B cell (primary cell): ENCODE data around the gene ANKFN1. TPM values are rescaled to one million over a fixed set of nuclear protein-coding genes. Genes with fewer than 3 reads are reported as not detected.

Experiments used
- ATAC-seq: fragments of 200-7000 bp; cut with Tn5 transposase; one replicate; pipeline ENCODE4 v1.10.0; 2021; ENCODE audit warnings: low read depth, mild to moderate bottlenecking, moderate number of reproducible peaks, moderate library complexity
- CTCF ChIA-PET: fragments of 350-600 bp; sonication (Branson Sonifier 250); formaldehyde crosslinking; loops from one replicate; lab custom pipeline; 2021; ENCODE audit warnings: antibody characterized with exemption, inconsistent platforms; lab: Charles Lee
- POLR2A ChIA-PET: fragments of 350-600 bp; sonication (Branson Sonifier 250); formaldehyde crosslinking; loops from one replicate; lab custom pipeline; 2021; ENCODE audit warnings: antibody characterized with exemption; lab: Charles Lee
- DNase-seq: peaks from one replicate; pipeline ENCODE4 v3.0.0; 2013
- H2AFZ ChIP-seq: 2 replicates; pipeline ENCODE4 v1.6.1; 2012; ENCODE audit warnings: mild to moderate bottlenecking, low read depth, low read length; ENCODE audit not compliant: insufficient read depth, poor library complexity, severe bottlenecking
- H3K27ac ChIP-seq, 2 donors: 1 replicate in 1 of 2; 2 replicates in 1 of 2; pipeline ENCODE4 v1.5.1; 2012 to 2013; ENCODE audit warnings: low read length in 2 of 2, mild to moderate bottlenecking in 2 of 2, moderate library complexity in 1 of 2
- H3K27me3 ChIP-seq, 4 experiments: fragments of 200-600 bp in 1 of 4; sonication (generic) in 1 of 4; replicated peaks in 1 of 4; 1 replicate in 2 of 4; 2 replicates in 2 of 4; pipeline versions ENCODE4 v1.6.1 to v1.7.0; 2013 to 2016; ENCODE audit warnings: low read length in 3 of 4, mild to moderate bottlenecking in 2 of 4, mixed read lengths in 1 of 4, moderate library complexity in 1 of 4; ENCODE audit not compliant: insufficient read depth in 4 of 4, control insufficient read depth in 3 of 4; ENCODE audit errors: control extremely low read depth in 1 of 4
- H3K36me3 ChIP-seq, 2 experiments: replicated peaks in 1 of 2; 1 replicate in 1 of 2; 2 replicates in 1 of 2; pipeline versions ENCODE4 v1.6.1 to v1.7.1; 2013; ENCODE audit warnings: low read length in 1 of 2; ENCODE audit not compliant: insufficient read depth in 2 of 2, control insufficient read depth in 1 of 2; ENCODE audit errors: control extremely low read depth in 1 of 2, extremely low read depth in 1 of 2
- H3K4me1 ChIP-seq, 2 donors: fragments of 200-600 bp in 1 of 2; sonication (generic) in 1 of 2; 1 replicate in 1 of 2; 2 replicates in 1 of 2; pipeline versions ENCODE4 v1.5.1 to v1.6.1; 2013 to 2017; ENCODE audit warnings: low read length in 2 of 2; ENCODE audit not compliant: control insufficient read depth in 2 of 2, insufficient read depth in 2 of 2
- H3K4me2 ChIP-seq: replicated peaks from 2 replicates; pipeline ENCODE3; 2012; ENCODE audit warnings: mild to moderate bottlenecking, low read depth, low read length; ENCODE audit not compliant: poor library complexity, severe bottlenecking
- H3K4me3 ChIP-seq, 5 experiments: fragments of 200-600 bp in 1 of 5; sonication (generic) in 1 of 5; 1 replicate in 3 of 5; 2 replicates in 2 of 5; pipeline versions ENCODE4 v1.5.1 to v1.7.0; 2011 to 2016; ENCODE audit warnings: low read length in 4 of 5, mild to moderate bottlenecking in 4 of 5, low read depth in 2 of 5, control low read depth in 1 of 5, moderate library complexity in 1 of 5; ENCODE audit not compliant: insufficient read depth in 1 of 5; ENCODE audit errors: control extremely low read depth in 1 of 5, extremely low read depth in 1 of 5
- H3K79me2 ChIP-seq: fragments of 200-600 bp; sonication (generic); one replicate; pipeline ENCODE4 v1.6.0; 2016; ENCODE audit warnings: low read length; ENCODE audit not compliant: control insufficient read depth, insufficient read depth
- H3K9ac ChIP-seq: fragments of 200-600 bp; sonication (generic); 2 replicates; pipeline ENCODE4 v1.6.1; 2017; ENCODE audit warnings: mild to moderate bottlenecking, low read length, moderate library complexity
- H3K9me3 ChIP-seq, 3 donors: one replicate each; pipeline versions ENCODE4 v1.6.1 to v1.7.1; 2013; ENCODE audit warnings: low read length in 2 of 3; ENCODE audit not compliant: control insufficient read depth in 2 of 3, insufficient read depth in 1 of 3; ENCODE audit errors: control extremely low read depth in 1 of 3
- H4K20me1 ChIP-seq: 2 replicates; pipeline ENCODE4 v1.6.0; 2012; ENCODE audit warnings: mild to moderate bottlenecking, low read length; ENCODE audit not compliant: insufficient read depth, control insufficient read depth, poor library complexity, severe bottlenecking
- H3K27ac Mint-ChIP-seq: one replicate; pipeline ENCODE4 v1.8.0; 2021; ENCODE audit warnings: mixed read lengths
- H3K27me3 Mint-ChIP-seq: one replicate; pipeline ENCODE4 v1.8.0; 2021; ENCODE audit warnings: mixed read lengths
- H3K4me1 Mint-ChIP-seq: one replicate; pipeline ENCODE4 v1.8.0; 2021; ENCODE audit warnings: mixed read lengths
- H3K4me3 Mint-ChIP-seq: one replicate; pipeline ENCODE4 v1.8.0; 2021; ENCODE audit warnings: mixed read lengths
- H3K9me3 Mint-ChIP-seq: one replicate; pipeline ENCODE4 v1.8.0; 2022; ENCODE audit warnings: mixed read lengths; ENCODE audit not compliant: insufficient read depth
- EZH2 ChIP-seq: IDR thresholded peaks from 2 replicates; pipeline ENCODE4 v1.6.1; 2012; ENCODE audit warnings: borderline replicate concordance, low read depth, mild to moderate bottlenecking, moderate library complexity, low read length; ENCODE audit not compliant: insufficient read depth, poor library complexity, severe bottlenecking
- WGBS: methylation state at CpG from one replicate; pipeline ENCODE4 v1.1.5; 2013; ENCODE audit warnings: missing lambda C conversion rate; ENCODE audit not compliant: insufficient coverage; 5-methylcytosine and 5-hydroxymethylcytosine counted together
- intact Hi-C: fragments of 100-400 bp; cut with micrococcal nuclease; formaldehyde crosslinking; loops from one replicate; pipeline ENCODE4 v1.10.0; 2022
- polyA plus RNA-seq: library from polyadenylated mRNA; depleted of rRNA; stranded (reverse); fragments of >200 nt; gene quantifications from 2 replicates; pipeline ENCODE4 v1.2.3, GENCODE V29; 2012
- total RNA-seq, 2 donors: library from RNA; stranded (reverse); fragments of 120-200 nt in 1 of 2; gene quantifications; 1 replicate in 1 of 2; 2 replicates in 1 of 2; pipeline versions ENCODE4 v1.2.3 to v1.2.4, GENCODE V29; 2013 to 2022
- TF ChIP-seq, protein P1 (sequence below): fragments of 200-600 bp; IDR thresholded peaks from one replicate; pipeline ENCODE4 v1.8.0; 2022; ENCODE audit warnings: antibody characterized with exemption, mild to moderate bottlenecking

The ANKFN1 gene
- total and polyA plus RNA-seq, 2 donors (not counting 1 experiment from before 2014, with no cell fraction given) = not detected

DNA sequence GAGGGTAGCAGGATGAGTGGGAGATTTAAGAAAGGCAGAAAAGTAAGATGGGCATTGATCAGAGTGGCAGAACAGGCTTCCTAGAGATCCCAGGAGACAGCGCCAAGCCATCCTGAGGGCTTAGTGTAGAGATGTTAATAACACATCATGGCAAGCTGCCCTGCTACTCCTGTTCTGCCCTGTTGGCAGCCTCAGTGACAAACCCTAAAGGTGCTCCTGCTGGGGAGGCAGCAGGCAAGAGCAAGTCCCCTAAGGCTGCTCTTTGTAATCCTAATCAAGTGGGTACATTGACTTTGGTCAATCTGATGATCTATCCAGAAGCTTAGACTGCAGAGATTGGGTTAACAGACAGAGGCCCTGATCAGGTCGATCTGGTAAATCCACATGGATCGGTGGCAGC is 16.3 kb downstream of the ANKFN1 start:
- no peak for DNase-seq
- Mint-ChIP-seq H3K27me3 (no peaks in the 10 kb centered on the region), H3K27ac (no peak overlapping the region), H3K4me1 (no peaks in the 10 kb centered on the region), H3K4me3 (no peak overlapping the region), H3K9me3 (no peaks in the 10 kb centered on the region)
- Histone ChIP-seq H3K4me2 (no peak overlapping the region), H2AFZ (no peak overlapping the region), H3K9me3 (no peaks in the 10 kb centered on the region), H3K4me3 (no peak overlapping the region), H3K79me2 (no peaks in the 10 kb centered on the region), H3K36me3 (no peaks in the 10 kb centered on the region), H3K4me1 (no peaks in the 10 kb centered on the region), H4K20me1 (no peaks in the 10 kb centered on the region), H3K27ac (no peak overlapping the region), H3K27me3 (no peaks in the 10 kb centered on the region), H3K9ac (no peak overlapping the region)
- CTCF ChIA-PET = no interaction called here
- POLR2A ChIA-PET = no interaction called here
- WGBS = 85% methylated on average over 3 of the region's 3 CpGs
- intact Hi-C loops = no loop called here
- no peak for TF ChIP-seq EZH2
- TF ChIP-seq, protein P1, sequence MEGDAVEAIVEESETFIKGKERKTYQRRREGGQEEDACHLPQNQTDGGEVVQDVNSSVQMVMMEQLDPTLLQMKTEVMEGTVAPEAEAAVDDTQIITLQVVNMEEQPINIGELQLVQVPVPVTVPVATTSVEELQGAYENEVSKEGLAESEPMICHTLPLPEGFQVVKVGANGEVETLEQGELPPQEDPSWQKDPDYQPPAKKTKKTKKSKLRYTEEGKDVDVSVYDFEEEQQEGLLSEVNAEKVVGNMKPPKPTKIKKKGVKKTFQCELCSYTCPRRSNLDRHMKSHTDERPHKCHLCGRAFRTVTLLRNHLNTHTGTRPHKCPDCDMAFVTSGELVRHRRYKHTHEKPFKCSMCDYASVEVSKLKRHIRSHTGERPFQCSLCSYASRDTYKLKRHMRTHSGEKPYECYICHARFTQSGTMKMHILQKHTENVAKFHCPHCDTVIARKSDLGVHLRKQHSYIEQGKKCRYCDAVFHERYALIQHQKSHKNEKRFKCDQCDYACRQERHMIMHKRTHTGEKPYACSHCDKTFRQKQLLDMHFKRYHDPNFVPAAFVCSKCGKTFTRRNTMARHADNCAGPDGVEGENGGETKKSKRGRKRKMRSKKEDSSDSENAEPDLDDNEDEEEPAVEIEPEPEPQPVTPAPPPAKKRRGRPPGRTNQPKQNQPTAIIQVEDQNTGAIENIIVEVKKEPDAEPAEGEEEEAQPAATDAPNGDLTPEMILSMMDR = no peak
- ATAC-seq = no peak

DNA sequence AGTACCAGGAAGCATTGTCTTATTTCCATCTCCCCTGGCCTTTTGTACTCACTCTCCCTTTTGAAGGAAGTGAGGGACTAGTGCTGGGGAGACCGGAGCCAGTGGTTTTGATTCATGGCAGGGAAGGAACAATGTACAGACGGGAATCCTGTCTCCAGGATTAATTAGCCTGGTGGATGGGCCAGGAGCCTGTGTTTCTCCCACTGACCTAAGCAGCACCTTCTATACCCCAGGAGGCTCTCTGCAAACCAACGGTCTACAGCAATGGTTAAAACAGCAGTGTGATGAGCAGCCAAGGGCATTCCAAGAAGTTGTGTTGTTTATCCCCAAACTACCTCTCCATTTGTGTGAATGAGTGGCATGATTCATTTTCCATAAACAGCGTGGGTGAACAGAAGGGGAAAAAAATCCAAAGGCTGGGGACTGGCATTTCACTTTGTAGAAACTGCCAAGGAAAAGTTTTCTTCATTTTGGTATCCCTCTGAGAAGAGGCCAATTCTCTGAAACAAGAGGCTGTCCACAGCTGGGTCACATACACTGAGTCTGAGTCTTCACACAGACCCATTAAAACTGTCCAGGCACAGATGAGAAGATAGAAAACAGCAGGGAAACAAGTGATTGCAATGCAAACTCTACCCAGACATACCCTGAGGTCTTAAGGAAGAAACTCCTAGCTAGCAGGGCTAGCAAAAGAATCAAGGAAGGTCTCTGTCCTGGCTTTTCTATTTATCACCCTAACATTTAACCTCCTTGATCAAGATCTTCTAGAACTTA is 18.1 kb downstream of the ANKFN1 start:
- no peak overlapping the region for H3K27ac Mint-ChIP-seq
- Histone ChIP-seq H3K4me3 (no peak overlapping the region), H3K4me2 (no peak overlapping the region), H3K79me2 (no peaks in the 10 kb centered on the region), H3K36me3 (no peaks in the 10 kb centered on the region), H3K27ac (no peak overlapping the region), H3K9me3 (no peaks in the 10 kb centered on the region), H3K27me3 (no peaks in the 10 kb centered on the region), H3K4me1 (no peaks in the 10 kb centered on the region), H2AFZ (no peak overlapping the region), H3K9ac (no peak overlapping the region), H4K20me1 (no peaks in the 10 kb centered on the region)
- no peaks in the 10 kb centered on the region for H3K27me3 Mint-ChIP-seq
- ChIA-PET POLR2A (no interaction called here), CTCF (no interaction called here)
- no peak overlapping the region for H3K4me3 Mint-ChIP-seq
- H3K4me1 Mint-ChIP-seq = no peaks in the 10 kb centered on the region
- H3K9me3 Mint-ChIP-seq = no peaks in the 10 kb centered on the region
- DNase-seq (no peak), ATAC-seq (no peak)
- TF ChIP-seq, protein P1 = no peak
- no peak for TF ChIP-seq EZH2
- 83% methylated on average over 1 of the region's 4 CpGs for WGBS
- intact Hi-C loops = no loop called here
